Upper lobe of left lung (tissue), 6 donors: ENCODE data around the gene WASF1. TPM values are rescaled to one million over a fixed set of nuclear protein-coding genes. Genes with fewer than 3 reads are reported as not detected.
"Not testable (repeated sequence)": the region's sequence is repeated elsewhere in the genome, so short reads cannot be mapped to it uniquely, and the experiment has no call there.

Experiments
- ATAC-seq, 2 donors: fragments of 200-7000 bp; cut with Tn5 transposase; one replicate each; pipeline ENCODE4 v1.9.1; 2022; ENCODE audit warnings: mild to moderate bottlenecking in 2 of 2, moderate library complexity in 2 of 2; ENCODE audit not compliant: low FRiP score in 2 of 2
- DNase-seq, 2 donors: peaks; one replicate each; pipeline ENCODE4 v3.0.0-alpha.2; 2019 to 2020
- H3K27ac ChIP-seq, 4 donors: fragments of 200-600 bp; sonication (generic); one replicate each; pipeline ENCODE4 v1.5.1; 2016 to 2019
- H3K27me3 ChIP-seq, 4 donors: fragments of 200-600 bp; sonication (generic); one replicate each; pipeline ENCODE4 v1.5.1; 2017 to 2019
- H3K36me3 ChIP-seq, 4 donors: fragments of 200-600 bp; sonication (generic); one replicate each; pipeline ENCODE4 v1.5.1; 2016 to 2019
- H3K4me1 ChIP-seq, 4 donors: fragments of 200-600 bp; sonication (generic); one replicate each; pipeline ENCODE4 v1.5.1; 2018 to 2019
- H3K4me3 ChIP-seq, 4 donors: fragments of 200-600 bp; sonication (generic); one replicate each; pipeline ENCODE4 v1.5.1; 2017 to 2019; ENCODE audit warnings: mild to moderate bottlenecking in 2 of 4, moderate library complexity in 1 of 4
- H3K9me3 ChIP-seq, 4 donors: fragments of 200-600 bp; sonication (generic); one replicate each; pipeline ENCODE4 v1.5.1; 2018 to 2019
- CTCF ChIP-seq, 6 experiments: fragments of 450-650 bp in 4 of 6; fragments of 200-600 bp in 2 of 6; sonication (generic) in 2 of 6; IDR thresholded peaks; one replicate each; pipeline ENCODE4 v1.5.1; 2016 to 2019; ENCODE audit warnings: antibody characterized with exemption in 6 of 6
- EP300 ChIP-seq, 4 donors: sonication (generic); formaldehyde crosslinking; IDR thresholded peaks; one replicate each; pipeline ENCODE4 v1.5.1; 2017; ENCODE audit warnings: antibody characterized with exemption in 4 of 4, control low read depth in 2 of 4
- POLR2A ChIP-seq, 4 donors: fragments of 450-650 bp; IDR thresholded peaks; one replicate each; pipeline ENCODE4 v1.5.1; 2016 to 2017; ENCODE audit warnings: antibody characterized with exemption in 4 of 4, mild to moderate bottlenecking in 2 of 4
- POLR2AphosphoS5 ChIP-seq, 2 donors: sonication (generic); formaldehyde crosslinking; IDR thresholded peaks; one replicate each; pipeline ENCODE4 v1.5.1; 2017; ENCODE audit warnings: antibody characterized with exemption in 2 of 2
- WGBS, 2 donors: methylation state at CpG; one replicate each; pipeline ENCODE4 v1.1.5; 2017 to 2018; 5-methylcytosine and 5-hydroxymethylcytosine counted together
- total RNA-seq, 6 donors: library from RNA; depleted of rRNA in 4 of 6; stranded (reverse); fragments of >200 nt in 4 of 6; gene quantifications; one replicate each; pipeline versions ENCODE4 v1.1.0 to v1.2.1, GENCODE V29; 2016 to 2021
- donor health status: DM: no; HTN: no; CAD: no; lungs with moderate emphysema.
- donor health status: DM: no; HTN: yes; CAD: no; lungs with severe emphysema.

WASF1 gene
- total RNA-seq, 6 donors from 2014 or later = 2.0 to 9.4 (median 4.3) TPM

- Histone ChIP-seq H3K36me3 (no peaks in the 10 kb centered on the region), H3K27ac (no peak overlapping the region), H3K4me1 (no peaks in the 10 kb centered on the region), H3K9me3 (no peaks in the 10 kb centered on the region), H3K27me3 (no peaks in the 10 kb centered on the region), H3K4me3 (no peak overlapping the region)
- no peak for TF ChIP-seq POLR2AphosphoS5 (IDR thresholded peaks at IDR 0.05)
- no peak for TF ChIP-seq POLR2A (IDR thresholded peaks at IDR 0.05)
- TF ChIP-seq CTCF (IDR thresholded peaks at IDR 0.05) = no peak
- no peak for TF ChIP-seq EP300 (IDR thresholded peaks at IDR 0.05)
- ATAC-seq = no peak
- DNase-seq = no peak
These were observed 49.1 kb downstream of the WASF1 start for GRCh38 chr6:110130362-110130761.

GRCh38 chr6:110128418-110128817 is 51.1 kb downstream of the WASF1 start:
- Histone ChIP-seq H3K9me3 (no peaks in the 10 kb centered on the region), H3K4me3 (no peak overlapping the region), H3K27me3 (no peaks in the 10 kb centered on the region), H3K36me3 (no peaks in the 10 kb centered on the region), H3K4me1 (no peaks in the 10 kb centered on the region), H3K27ac (no peak overlapping the region)
- WGBS, 2 donors = 79 to 85% methylated on average over 4 of the region's 4 CpGs
- no peak for ATAC-seq
- no peak for DNase-seq
- TF ChIP-seq EP300 (IDR thresholded peaks at IDR 0.05) (no peak), POLR2AphosphoS5 (IDR thresholded peaks at IDR 0.05) (no peak), POLR2A (IDR thresholded peaks at IDR 0.05) (no peak), CTCF (IDR thresholded peaks at IDR 0.05) (no peak)

- Histone ChIP-seq H3K4me1 (no peaks in the 10 kb centered on the region), H3K36me3 (no peaks in the 10 kb centered on the region), H3K9me3 (peaks cover 0 to 3% (median 0%) of the 10 kb centered on the region in 4 donors), H3K27ac (no peak overlapping the region), H3K4me3 (no peak overlapping the region), H3K27me3 (no peaks in the 10 kb centered on the region)
- no peak for ATAC-seq
- no peak for DNase-seq
- TF ChIP-seq POLR2A (IDR thresholded peaks at IDR 0.05) = no peak
- no peak for TF ChIP-seq CTCF (IDR thresholded peaks at IDR 0.05)
- no peak for TF ChIP-seq POLR2AphosphoS5 (IDR thresholded peaks at IDR 0.05)
- no peak for TF ChIP-seq EP300 (IDR thresholded peaks at IDR 0.05)
These were observed 54.1 kb downstream of the WASF1 start for GRCh38 chr6:110125361-110125760.

GRCh38 chr6:110121655-110122054 is 57.8 kb downstream of the WASF1 start:
- WGBS, 2 donors = 85 to 96% methylated on average over 4 of the region's 4 CpGs
- H3K27ac ChIP-seq, DNase-seq, H3K27me3 ChIP-seq, ATAC-seq, H3K36me3 ChIP-seq, H3K9me3 ChIP-seq, H3K4me3 ChIP-seq, H3K4me1 ChIP-seq: not testable (repeated sequence)

GRCh38 chr6:110116258-110116657 is 63.2 kb downstream of the WASF1 start:
- ATAC-seq = no peak
- Histone ChIP-seq H3K4me3 (no peak overlapping the region), H3K27me3 (no peaks in the 10 kb centered on the region), H3K9me3 (peaks cover 0 to 3% (median 0%) of the 10 kb centered on the region in 4 donors), H3K36me3 (no peaks in the 10 kb centered on the region), H3K27ac (no peak overlapping the region), H3K4me1 (no peaks in the 10 kb centered on the region)
- DNase-seq = peak in 1 of 2 donors; percentile 37
- 56 to 63% methylated on average over 3 to 8 of the region's 8 CpGs for WGBS, 2 donors
- no peak for TF ChIP-seq CTCF (IDR thresholded peaks at IDR 0.05)
- TF ChIP-seq EP300 (IDR thresholded peaks at IDR 0.05) = no peak
- no peak for TF ChIP-seq POLR2A (IDR thresholded peaks at IDR 0.05)
- no peak for TF ChIP-seq POLR2AphosphoS5 (IDR thresholded peaks at IDR 0.05)
